Measurements from ENCODE around the gene CAV3. TPM values are rescaled to one million over a fixed set of nuclear protein-coding genes. Genes with fewer than 3 reads are reported as not detected.
"Not testable (repeated sequence)": the region's sequence is repeated elsewhere in the genome, so short reads cannot be mapped to it uniquely, and the experiment has no call there.

Gene CAV3
- total RNA-seq, 1 experiment from 2014 or later, result not detected

DNA sequence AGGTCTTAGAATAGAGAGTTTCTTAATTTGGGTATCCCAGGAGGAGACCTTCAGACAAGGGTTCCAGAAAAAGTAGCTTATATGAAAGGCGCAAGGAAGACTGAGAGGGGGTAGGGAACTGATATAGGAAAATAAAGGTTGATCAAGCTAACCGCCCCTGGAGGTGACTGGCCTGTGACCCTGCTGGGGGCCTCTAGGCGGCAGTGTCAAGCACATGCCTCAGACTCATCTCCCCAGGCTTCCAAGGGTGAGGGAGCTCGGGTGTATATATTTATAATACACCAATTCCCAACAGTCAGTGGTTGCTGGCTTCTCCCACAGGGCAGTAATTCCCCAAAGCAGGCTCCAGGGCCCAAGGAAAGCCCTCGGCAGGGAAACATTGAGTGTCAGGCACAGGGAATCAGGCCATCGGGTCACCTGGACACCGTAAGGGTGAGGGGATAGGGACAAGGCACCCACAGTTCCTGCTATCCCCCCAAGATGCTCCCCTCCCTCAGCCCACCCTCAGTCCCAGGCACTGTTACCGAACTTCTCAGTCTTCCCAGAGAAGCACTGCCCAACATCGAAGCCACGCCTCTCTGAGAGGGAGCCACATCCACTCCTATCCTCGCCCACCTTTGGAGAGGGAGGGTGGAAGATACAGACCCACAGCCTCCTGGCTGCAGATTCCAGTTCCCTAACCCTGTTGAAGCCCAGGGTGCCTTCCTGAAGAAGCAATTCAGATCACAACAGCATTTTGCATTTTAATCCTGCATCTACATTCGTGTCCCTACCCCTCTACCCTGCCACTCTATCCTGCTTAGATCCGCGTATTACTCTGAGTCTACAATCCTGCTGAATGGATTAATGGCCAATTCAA, 19.5 kb upstream of the CAV3 start:
- H3K27me3 ChIP-seq (ENCODE audit: low read length), result no peaks in the 10 kb centered on the region
- no peak overlapping the region for H3K27ac ChIP-seq (ENCODE audit: low read length)
- no peaks in the 10 kb centered on the region for H3K9me2 ChIP-seq (replicated peaks; ENCODE audit: low read length)
- BruUV-seq (replicated peaks), result no TSS peak
- intact Hi-C loops (cut with micrococcal nuclease), result loop anchor here (2.0 kb wide), 1 partner anchor 27 kb away; no protein-coding TSS in a partner anchor
- no peak for TF ChIP-seq EZH2phosphoT487 (IDR thresholded peaks at IDR 0.05; ENCODE audit: borderline replicate concordance, low read length)
- TF ChIP-seq, protein P1, sequence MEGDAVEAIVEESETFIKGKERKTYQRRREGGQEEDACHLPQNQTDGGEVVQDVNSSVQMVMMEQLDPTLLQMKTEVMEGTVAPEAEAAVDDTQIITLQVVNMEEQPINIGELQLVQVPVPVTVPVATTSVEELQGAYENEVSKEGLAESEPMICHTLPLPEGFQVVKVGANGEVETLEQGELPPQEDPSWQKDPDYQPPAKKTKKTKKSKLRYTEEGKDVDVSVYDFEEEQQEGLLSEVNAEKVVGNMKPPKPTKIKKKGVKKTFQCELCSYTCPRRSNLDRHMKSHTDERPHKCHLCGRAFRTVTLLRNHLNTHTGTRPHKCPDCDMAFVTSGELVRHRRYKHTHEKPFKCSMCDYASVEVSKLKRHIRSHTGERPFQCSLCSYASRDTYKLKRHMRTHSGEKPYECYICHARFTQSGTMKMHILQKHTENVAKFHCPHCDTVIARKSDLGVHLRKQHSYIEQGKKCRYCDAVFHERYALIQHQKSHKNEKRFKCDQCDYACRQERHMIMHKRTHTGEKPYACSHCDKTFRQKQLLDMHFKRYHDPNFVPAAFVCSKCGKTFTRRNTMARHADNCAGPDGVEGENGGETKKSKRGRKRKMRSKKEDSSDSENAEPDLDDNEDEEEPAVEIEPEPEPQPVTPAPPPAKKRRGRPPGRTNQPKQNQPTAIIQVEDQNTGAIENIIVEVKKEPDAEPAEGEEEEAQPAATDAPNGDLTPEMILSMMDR (conservative IDR thresholded peaks at IDR 0.05; ENCODE audit: low read depth, low read length), result peak; percentile 32; the same call in 1 of the 2 replicates
- no peak for TF ChIP-seq EZH2 (IDR thresholded peaks at IDR 0.05; ENCODE audit: low read length, unreplicated experiment)
- H3K4me3 ChIP-seq (ENCODE audit: low read length), result no peak overlapping the region
- no peaks in the 10 kb centered on the region for H3K79me2 ChIP-seq (ENCODE audit: low read length)
- no peak overlapping the region for H3K9ac ChIP-seq (ENCODE audit: low read length)
- ChIA-PET POLR2A (ENCODE audit: unreplicated experiment) (no interaction called here), CTCF (interaction anchor here (0.6 kb wide), 1 partner anchor 27 kb away, joined by 3 read pairs; no protein-coding TSS in a partner anchor)
- DNase-seq, result no peak
- H3K4me1 ChIP-seq (ENCODE audit: insufficient read depth, low read length), result peaks cover 14% of the 10 kb centered on the region
- H2AFZ ChIP-seq (ENCODE audit: low read length), result no peak overlapping the region
- H3F3A ChIP-seq (ENCODE audit: low read length, unreplicated experiment), result no peaks in the 10 kb centered on the region
- H3K9me3 ChIP-seq (ENCODE audit: low read length), result no peaks in the 10 kb centered on the region
- H3K4me2 ChIP-seq (ENCODE audit: low read length), result no peak overlapping the region
- no peak for ATAC-seq
- H4K20me1 ChIP-seq (ENCODE audit: low read length), result no peaks in the 10 kb centered on the region
- H3K36me3 ChIP-seq (ENCODE audit: low read depth, low read length), result no peaks in the 10 kb centered on the region

DNA sequence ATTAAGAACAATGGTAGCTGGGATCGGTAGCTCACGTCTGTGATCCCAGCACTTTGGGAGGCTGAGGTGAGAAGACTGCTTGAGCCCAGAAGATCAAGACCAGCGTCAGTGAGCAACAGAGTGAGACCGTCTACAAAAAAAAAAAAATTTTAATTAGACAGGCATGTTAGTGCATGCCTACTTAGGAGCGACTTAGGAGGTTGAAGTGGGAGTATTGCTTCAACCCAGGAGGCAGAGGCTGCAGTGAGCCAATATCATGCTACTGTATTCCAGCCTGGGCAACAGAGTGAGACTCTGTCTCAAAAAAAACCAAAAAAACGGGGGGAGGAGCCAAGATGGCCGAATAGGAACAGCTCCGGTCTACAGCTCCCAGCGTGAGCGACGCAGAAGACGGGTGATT, 17.8 kb upstream of the CAV3 start:
- POLR2A ChIA-PET (ENCODE audit: unreplicated experiment); H4K20me1 ChIP-seq (ENCODE audit: low read length); H3K27me3 ChIP-seq (ENCODE audit: low read length); H3K4me3 ChIP-seq (ENCODE audit: low read length); H3K36me3 ChIP-seq (ENCODE audit: low read depth, low read length); BruUV-seq (replicated peaks); H3K4me2 ChIP-seq (ENCODE audit: low read length); H3K27ac ChIP-seq (ENCODE audit: low read length); H3F3A ChIP-seq (ENCODE audit: low read length, unreplicated experiment); H3K9me2 ChIP-seq (replicated peaks; ENCODE audit: low read length); CTCF ChIA-PET; ATAC-seq; H2AFZ ChIP-seq (ENCODE audit: low read length); H3K9me3 ChIP-seq (ENCODE audit: low read length); H3K79me2 ChIP-seq (ENCODE audit: low read length); DNase-seq; H3K9ac ChIP-seq (ENCODE audit: low read length); intact Hi-C loops (cut with micrococcal nuclease): not testable (repeated sequence)
- H3K4me1 ChIP-seq (ENCODE audit: insufficient read depth, low read length), result peaks cover 14% of the 10 kb centered on the region

DNA sequence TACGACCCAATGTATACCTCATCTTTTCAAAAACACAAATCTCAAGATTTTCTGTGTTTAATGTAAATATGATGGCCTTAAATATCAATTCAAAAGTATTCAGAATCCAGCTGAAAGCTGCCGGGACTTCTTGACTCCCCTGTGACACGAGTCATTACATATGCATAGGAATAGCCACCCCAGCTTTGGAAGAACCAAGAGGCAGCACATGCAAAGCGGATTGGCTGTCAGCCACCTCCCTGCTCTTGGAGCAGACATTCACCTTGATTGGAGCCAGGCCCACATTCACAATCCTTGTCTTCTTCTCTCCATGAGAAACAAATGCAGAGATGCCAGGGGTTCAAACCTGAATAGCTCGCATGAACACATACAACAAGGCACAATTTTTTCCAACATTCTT, 10.8 kb upstream of the CAV3 start:
- no peak overlapping the region for H2AFZ ChIP-seq (ENCODE audit: low read length)
- H3K9ac ChIP-seq (ENCODE audit: low read length), result no peak overlapping the region
- ChIA-PET POLR2A (ENCODE audit: unreplicated experiment) (no interaction called here), CTCF (interaction anchor here (0.6 kb wide), 1 partner anchor 59 kb away, joined by 3 read pairs; no protein-coding TSS in a partner anchor)
- no peaks in the 10 kb centered on the region for H3K79me2 ChIP-seq (ENCODE audit: low read length)
- no peak overlapping the region for H3K4me2 ChIP-seq (ENCODE audit: low read length)
- intact Hi-C loops (cut with micrococcal nuclease), result no loop called here
- no peaks in the 10 kb centered on the region for H3K27me3 ChIP-seq (ENCODE audit: low read length)
- H3K4me3 ChIP-seq (ENCODE audit: low read length), result no peak overlapping the region
- no peaks in the 10 kb centered on the region for H4K20me1 ChIP-seq (ENCODE audit: low read length)
- H3F3A ChIP-seq (ENCODE audit: low read length, unreplicated experiment), result no peaks in the 10 kb centered on the region
- H3K4me1 ChIP-seq (ENCODE audit: insufficient read depth, low read length), result peaks cover 13% of the 10 kb centered on the region; the same call in 1 of the 2 replicates
- no peaks in the 10 kb centered on the region for H3K9me2 ChIP-seq (replicated peaks; ENCODE audit: low read length)
- DNase-seq, result no peak
- TF ChIP-seq EZH2phosphoT487 (IDR thresholded peaks at IDR 0.05; ENCODE audit: borderline replicate concordance, low read length), result no peak
- no peak for TF ChIP-seq EZH2 (IDR thresholded peaks at IDR 0.05; ENCODE audit: low read length, unreplicated experiment)
- TF ChIP-seq, protein P1 (conservative IDR thresholded peaks at IDR 0.05; ENCODE audit: low read depth, low read length), result no peak
- ATAC-seq, result no peak
- no TSS peak for BruUV-seq (replicated peaks)
- no peak overlapping the region for H3K27ac ChIP-seq (ENCODE audit: low read length)
- no peaks in the 10 kb centered on the region for H3K9me3 ChIP-seq (ENCODE audit: low read length)
- no peaks in the 10 kb centered on the region for H3K36me3 ChIP-seq (ENCODE audit: low read depth, low read length)
